GM12874 (cell line): ENCODE results near the gene NIT2.

ENCODE experiments used
- TF ChIP-seq, protein P1 (sequence below): IDR thresholded peaks from 2 replicates; pipeline ENCODE4 v1.5.1; 2011; ENCODE audit warnings: low read depth, mild to moderate bottlenecking, control low read depth, low read length, moderate library complexity; ENCODE audit not compliant: insufficient read depth

The NIT2 gene

DNA sequence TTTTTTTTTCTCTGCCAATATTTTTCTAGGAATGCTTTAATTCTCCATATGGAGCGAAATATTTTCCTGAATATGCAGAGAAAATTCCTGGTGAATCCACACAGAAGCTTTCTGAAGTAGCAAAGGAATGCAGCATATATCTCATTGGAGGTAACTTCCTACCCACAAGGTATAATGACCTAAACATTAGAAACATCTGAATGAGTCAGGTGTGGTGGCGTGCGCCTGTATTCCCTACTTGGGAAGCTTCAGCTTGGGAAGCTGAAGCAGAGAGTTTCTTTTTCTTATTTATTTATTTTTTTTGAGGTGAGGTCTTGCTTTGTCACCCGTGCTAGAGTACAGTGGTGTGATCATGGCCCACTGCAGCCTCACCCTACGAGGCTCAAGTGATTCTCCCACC, 5.2 kb downstream of the NIT2 start:
- TF ChIP-seq, protein P1, sequence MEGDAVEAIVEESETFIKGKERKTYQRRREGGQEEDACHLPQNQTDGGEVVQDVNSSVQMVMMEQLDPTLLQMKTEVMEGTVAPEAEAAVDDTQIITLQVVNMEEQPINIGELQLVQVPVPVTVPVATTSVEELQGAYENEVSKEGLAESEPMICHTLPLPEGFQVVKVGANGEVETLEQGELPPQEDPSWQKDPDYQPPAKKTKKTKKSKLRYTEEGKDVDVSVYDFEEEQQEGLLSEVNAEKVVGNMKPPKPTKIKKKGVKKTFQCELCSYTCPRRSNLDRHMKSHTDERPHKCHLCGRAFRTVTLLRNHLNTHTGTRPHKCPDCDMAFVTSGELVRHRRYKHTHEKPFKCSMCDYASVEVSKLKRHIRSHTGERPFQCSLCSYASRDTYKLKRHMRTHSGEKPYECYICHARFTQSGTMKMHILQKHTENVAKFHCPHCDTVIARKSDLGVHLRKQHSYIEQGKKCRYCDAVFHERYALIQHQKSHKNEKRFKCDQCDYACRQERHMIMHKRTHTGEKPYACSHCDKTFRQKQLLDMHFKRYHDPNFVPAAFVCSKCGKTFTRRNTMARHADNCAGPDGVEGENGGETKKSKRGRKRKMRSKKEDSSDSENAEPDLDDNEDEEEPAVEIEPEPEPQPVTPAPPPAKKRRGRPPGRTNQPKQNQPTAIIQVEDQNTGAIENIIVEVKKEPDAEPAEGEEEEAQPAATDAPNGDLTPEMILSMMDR, result no peak

DNA sequence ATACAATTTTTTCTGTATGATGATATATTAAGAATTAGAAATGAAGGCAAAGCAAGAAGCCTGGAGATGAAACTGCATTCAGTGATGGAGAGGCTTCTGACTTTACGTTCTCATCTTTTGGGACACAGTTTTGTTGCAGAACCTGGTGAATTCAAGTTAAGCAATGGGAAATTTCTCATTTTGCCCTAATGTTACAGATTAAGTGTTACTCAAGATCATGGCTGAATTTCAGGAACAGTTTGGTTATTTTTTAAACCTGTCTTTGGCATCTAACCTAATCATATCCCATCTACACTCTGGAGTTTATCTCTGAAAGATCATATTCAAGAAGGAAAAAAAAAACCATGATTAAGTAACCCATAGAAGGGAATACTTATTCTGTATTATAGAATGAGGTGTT, 6.0 kb downstream of the NIT2 start:
- TF ChIP-seq, protein P1, result no peak

DNA sequence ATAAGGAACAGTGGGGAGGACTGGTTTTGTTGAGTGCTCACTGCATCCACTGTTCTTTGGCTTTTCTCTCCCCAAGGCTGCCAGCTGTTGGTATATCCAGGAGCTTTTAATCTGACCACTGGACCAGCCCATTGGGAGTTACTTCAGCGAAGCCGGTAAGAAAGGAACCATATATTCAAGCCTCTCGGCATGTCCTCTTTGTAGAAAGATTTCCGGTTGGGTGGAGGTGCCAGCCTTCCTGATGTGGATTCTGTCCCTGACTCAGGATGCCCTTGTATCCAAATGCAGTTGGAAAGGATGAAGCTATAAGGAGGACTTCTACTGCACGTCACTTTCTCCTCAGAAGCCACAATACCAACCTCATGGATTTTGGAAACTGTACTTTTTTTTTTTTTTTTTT, 14.2 kb downstream of the NIT2 start:
- TF ChIP-seq, protein P1, result no peak

DNA sequence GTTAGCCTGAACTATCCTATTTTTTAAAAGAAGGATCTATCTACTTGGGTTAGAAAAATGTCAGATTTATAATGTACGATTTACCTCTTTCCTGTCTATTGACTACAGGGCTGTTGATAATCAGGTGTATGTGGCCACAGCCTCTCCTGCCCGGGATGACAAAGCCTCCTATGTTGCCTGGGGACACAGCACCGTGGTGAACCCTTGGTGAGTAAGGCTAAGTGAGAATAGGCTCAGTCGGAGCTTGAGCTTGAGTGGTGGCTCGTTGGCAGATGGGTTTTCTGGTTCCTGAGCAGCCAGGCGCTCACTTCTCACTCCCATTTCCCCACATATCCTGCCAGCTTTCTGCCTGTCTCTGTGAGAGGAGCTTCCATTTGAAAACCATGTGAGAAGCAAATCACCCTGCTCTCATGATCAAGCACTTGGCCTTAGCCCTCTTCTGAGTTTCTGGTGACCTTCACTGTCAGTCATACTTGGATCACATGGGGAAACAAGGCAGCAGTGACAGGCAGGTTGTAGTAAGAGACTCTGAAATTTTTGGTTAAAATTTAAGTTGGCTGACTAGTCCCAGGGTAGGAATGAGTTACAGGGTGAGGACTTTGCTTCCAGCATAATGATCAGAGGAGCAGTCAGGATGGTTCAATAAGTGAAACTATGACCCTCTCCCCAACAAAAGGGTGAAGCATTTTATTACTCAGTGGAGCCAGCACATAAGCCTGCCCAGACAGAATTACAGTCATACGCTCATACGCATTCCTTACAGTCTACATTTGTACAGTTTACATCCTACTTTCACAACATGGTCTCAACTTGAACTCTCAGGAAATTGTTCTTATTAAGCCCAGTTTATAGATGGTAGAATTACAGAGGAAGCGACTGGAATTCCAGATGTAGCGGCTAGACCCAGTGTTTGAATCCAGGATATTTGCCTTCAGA, 18.0 kb downstream of the NIT2 start:
- TF ChIP-seq, protein P1, result no peak

DNA sequence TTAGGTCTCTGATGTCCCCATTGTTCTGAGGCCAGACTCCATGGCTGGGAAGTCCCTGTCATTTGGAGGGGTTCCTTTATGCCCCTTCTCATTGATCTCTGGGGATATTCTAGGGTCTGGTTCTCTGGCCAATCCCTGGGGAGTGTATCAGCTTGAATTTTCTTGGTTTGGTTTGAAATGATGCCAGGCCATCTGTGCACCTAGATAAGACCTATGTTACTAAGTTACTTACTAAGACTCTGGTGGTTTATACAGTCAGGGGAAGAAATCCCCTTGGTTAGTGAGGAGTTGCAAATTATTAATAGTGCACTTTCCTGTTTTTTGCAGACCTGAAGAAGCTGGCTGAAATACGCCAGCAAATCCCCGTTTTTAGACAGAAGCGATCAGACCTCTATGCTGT, 20.3 kb downstream of the NIT2 start:
- TF ChIP-seq, protein P1, result no peak

- TF ChIP-seq, protein P1, result no peak
Measured at GRCh38 chr3:100358413-100358812, 23.9 kb downstream of the NIT2 start.

GRCh38 chr3:100359035-100359434, 24.5 kb downstream of the NIT2 start:
- TF ChIP-seq, protein P1, result no peak
